DOHH2 (cell line): ENCODE results near the gene KIDINS220.

Experiments
- EZH2phosphoT487 ChIP-seq: fragments of 200-600 bp; sonication (generic); IDR thresholded peaks from 2 replicates; pipeline ENCODE4 v1.6.1; 2017; ENCODE audit warnings: borderline replicate concordance, mild to moderate bottlenecking, antibody characterized with exemption, low read length, moderate library complexity, mixed read lengths
- TF ChIP-seq, protein P1 (sequence below): fragments of 200-600 bp; sonication (generic); IDR thresholded peaks from one replicate; pipeline ENCODE4 v1.5.1; 2014; ENCODE audit warnings: antibody characterized with exemption, mild to moderate bottlenecking, low read depth, low read length; ENCODE audit not compliant: poor library complexity, severe bottlenecking

DNA sequence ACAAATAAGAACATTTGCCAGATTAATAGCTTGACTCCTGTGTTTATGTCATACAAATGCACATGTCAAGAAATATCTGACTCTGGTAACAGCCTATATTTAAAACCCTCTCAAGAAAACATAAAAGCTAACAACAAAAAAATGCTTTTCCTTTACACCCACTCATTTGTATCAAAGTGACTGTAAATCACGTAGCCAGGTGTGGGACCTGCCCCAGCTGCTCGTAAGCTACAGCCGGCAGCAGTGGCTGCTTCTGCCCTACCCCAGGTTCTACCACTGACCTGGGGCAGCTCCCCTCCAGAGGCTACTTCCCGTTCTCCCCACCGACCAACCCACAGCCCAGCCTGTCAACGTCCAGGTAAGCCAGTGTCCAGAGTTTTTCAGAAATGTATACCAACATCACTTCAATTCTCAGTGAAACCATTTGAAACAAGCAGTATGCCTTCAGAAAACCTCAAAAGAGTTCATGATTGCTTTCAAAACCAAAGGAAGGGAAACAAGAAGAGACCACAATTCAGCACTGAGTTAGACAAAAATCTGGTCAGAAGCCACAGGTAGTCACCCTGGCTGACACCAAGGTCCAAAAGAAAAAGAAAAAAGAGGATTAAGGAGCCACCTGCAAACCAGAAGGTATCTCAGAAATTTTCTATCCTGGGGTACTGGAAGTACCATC is 40.4 kb downstream of the KIDINS220 start:
- TF ChIP-seq, protein P1, sequence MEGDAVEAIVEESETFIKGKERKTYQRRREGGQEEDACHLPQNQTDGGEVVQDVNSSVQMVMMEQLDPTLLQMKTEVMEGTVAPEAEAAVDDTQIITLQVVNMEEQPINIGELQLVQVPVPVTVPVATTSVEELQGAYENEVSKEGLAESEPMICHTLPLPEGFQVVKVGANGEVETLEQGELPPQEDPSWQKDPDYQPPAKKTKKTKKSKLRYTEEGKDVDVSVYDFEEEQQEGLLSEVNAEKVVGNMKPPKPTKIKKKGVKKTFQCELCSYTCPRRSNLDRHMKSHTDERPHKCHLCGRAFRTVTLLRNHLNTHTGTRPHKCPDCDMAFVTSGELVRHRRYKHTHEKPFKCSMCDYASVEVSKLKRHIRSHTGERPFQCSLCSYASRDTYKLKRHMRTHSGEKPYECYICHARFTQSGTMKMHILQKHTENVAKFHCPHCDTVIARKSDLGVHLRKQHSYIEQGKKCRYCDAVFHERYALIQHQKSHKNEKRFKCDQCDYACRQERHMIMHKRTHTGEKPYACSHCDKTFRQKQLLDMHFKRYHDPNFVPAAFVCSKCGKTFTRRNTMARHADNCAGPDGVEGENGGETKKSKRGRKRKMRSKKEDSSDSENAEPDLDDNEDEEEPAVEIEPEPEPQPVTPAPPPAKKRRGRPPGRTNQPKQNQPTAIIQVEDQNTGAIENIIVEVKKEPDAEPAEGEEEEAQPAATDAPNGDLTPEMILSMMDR: no peak
- TF ChIP-seq EZH2phosphoT487: no peak
